ENCODE data around the gene PSMB1.

DNA sequence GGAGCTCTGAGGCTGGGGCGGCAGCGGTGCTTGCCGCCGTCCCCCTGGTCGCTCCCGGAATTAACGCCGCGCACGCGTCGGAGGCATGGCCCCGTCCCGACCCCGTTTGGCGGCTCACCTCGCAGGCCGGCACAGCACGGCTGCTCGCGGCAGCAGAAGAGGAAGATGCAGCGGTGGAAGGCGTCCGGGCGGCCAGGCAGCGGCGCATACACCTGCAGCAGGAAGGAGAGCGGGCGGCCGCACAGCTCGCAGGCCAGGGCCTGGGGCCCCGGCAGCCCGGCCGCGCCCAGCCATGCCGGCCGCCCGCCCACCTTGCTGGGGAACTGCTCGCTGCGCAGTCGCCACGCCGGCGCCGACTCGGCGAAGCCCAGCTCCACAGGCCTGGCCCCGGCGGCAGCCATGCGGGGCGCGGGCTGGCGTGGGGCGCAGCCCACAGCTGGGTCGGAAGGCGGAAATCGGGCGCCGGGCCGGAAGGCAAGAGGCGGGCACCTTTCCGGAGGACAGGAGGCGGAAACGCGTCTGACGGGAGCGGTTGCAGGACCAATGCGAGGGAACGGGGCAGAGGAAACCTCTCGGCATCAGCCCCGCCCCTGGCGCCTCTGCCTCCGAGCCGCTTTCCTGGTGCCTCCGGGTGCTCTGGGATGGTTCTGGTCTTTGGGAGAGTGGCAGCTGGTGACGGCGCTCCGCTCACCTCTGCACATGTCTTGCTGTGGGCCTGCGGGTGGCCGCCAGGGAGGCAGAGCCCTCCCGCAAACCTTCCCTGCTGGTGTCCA is 31.3 kb upstream of the PSMB1 start, which contains the start of gene PDCD2:
- TF ChIP-seq EZH2 (IDR thresholded peaks at IDR 0.05; ENCODE audit: insufficient read depth, poor library complexity, severe bottlenecking) (no peak), EZH2phosphoT487 (IDR thresholded peaks at IDR 0.05; ENCODE audit: insufficient read depth, low read depth) (no peak)

Measured in GM23248 (cell line).